Activated CD8-positive, alpha-beta T cell treated with anti-CD3 and anti-CD28 coated beads, Interleukin-2, amount 10 ng/mL, durations not matched to agents 7 days and 5 days (primary cell): ENCODE results near the gene LRRC4C. TPM values are rescaled to one million over a fixed set of nuclear protein-coding genes. Genes with fewer than 3 reads are reported as not detected.

Experiments
- ATAC-seq: fragments of 150-1000 bp; cut with Tn5 transposase; one replicate; pipeline ENCODE4 v1.10.0; 2021; ENCODE audit warnings: moderate library complexity
- CTCF ChIA-PET: fragments of 350-600 bp; sonication (Branson Sonifier 250); formaldehyde crosslinking; loops from one replicate; lab custom pipeline; 2021; ENCODE audit warnings: antibody characterized with exemption; lab: Charles Lee
- POLR2A ChIA-PET: fragments of 350-600 bp; sonication (Branson Sonifier 250); formaldehyde crosslinking; loops from one replicate; lab custom pipeline; 2021; ENCODE audit warnings: antibody characterized with exemption; lab: Charles Lee
- DNase-seq: peaks from one replicate; pipeline ENCODE4 v3.0.0-alpha.2; 2020
- H3K27ac Mint-ChIP-seq: one replicate; pipeline ENCODE4 v1.8.0; 2021; ENCODE audit warnings: mild to moderate bottlenecking, mixed read lengths
- H3K27me3 Mint-ChIP-seq: one replicate; pipeline ENCODE4 v1.8.0; 2021; ENCODE audit warnings: low read depth, mixed read lengths
- H3K36me3 Mint-ChIP-seq: one replicate; pipeline ENCODE4 v1.8.0; 2021; ENCODE audit warnings: low read depth, mixed read lengths
- H3K4me1 Mint-ChIP-seq: one replicate; pipeline ENCODE4 v1.8.0; 2021; ENCODE audit warnings: low read depth, mixed read lengths
- H3K4me3 Mint-ChIP-seq: one replicate; pipeline ENCODE4 v1.8.0; 2021; ENCODE audit warnings: mild to moderate bottlenecking, mixed read lengths
- H3K9me3 Mint-ChIP-seq: one replicate; pipeline ENCODE4 v1.8.0; 2022; ENCODE audit warnings: mixed read lengths; ENCODE audit not compliant: insufficient read depth
- total RNA-seq, 2 experiments: library from RNA; stranded (reverse); gene quantifications; one replicate each; pipeline ENCODE4 v1.2.3, GENCODE V29; 2021

LRRC4C gene
- total RNA-seq, 2 experiments from 2014 or later, result not detected

- no peaks in the 10 kb centered on the region for H3K27me3 Mint-ChIP-seq
- H3K36me3 Mint-ChIP-seq, result no peaks in the 10 kb centered on the region
- POLR2A ChIA-PET, result no interaction called here
- ATAC-seq (no peak), DNase-seq (no peak)
- no peak overlapping the region for H3K27ac Mint-ChIP-seq
- H3K9me3 Mint-ChIP-seq, result peaks cover 10% of the 10 kb centered on the region
- no peak overlapping the region for H3K4me3 Mint-ChIP-seq
- CTCF ChIA-PET, result no interaction called here
- no peaks in the 10 kb centered on the region for H3K4me1 Mint-ChIP-seq
Measured at GRCh38 chr11:40134820-40135570, 1324.5 kb downstream of the LRRC4C start.

- ATAC-seq, result no peak
- Mint-ChIP-seq H3K27ac (no peak overlapping the region), H3K4me1 (no peaks in the 10 kb centered on the region)
Measured at GRCh38 chr11:40133498-40133897, 1326.0 kb downstream of the LRRC4C start.

DNA sequence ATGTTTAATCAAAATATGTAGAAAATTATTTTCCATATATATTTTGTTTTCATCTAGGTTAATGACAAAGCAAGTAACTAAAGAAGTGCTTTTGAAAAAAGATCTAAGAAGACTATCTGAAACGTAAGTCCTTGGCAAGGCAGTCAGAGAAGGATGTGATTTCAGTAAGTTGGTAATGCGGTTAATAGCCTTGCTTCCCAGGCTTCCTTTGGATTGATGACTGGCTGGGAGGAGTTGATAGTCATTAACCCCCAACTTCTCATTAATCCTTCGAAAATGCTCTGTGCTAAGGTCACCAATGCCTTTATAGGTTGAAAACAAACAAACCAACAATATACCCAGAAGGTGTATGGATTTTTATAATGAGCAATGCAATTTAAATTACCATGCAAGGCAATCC, 1326.5 kb downstream of the LRRC4C start:
- Mint-ChIP-seq H3K27ac (no peak overlapping the region), H3K27me3 (no peaks in the 10 kb centered on the region), H3K4me1 (no peaks in the 10 kb centered on the region), H3K36me3 (no peaks in the 10 kb centered on the region), H3K9me3 (peaks cover 3% of the 10 kb centered on the region), H3K4me3 (no peak overlapping the region)
- POLR2A ChIA-PET, result no interaction called here
- CTCF ChIA-PET, result no interaction called here
- DNase-seq (no peak), ATAC-seq (no peak)

More at GRCh38 chr11:40133498-40133897, 1326.0 kb downstream of the LRRC4C start:
- Mint-ChIP-seq H3K36me3 (no peaks in the 10 kb centered on the region), H3K4me3 (no peak overlapping the region), H3K27me3 (no peaks in the 10 kb centered on the region), H3K9me3 (peaks cover 3% of the 10 kb centered on the region)
- ChIA-PET CTCF (no interaction called here), POLR2A (no interaction called here)
- no peak for DNase-seq

DNA sequence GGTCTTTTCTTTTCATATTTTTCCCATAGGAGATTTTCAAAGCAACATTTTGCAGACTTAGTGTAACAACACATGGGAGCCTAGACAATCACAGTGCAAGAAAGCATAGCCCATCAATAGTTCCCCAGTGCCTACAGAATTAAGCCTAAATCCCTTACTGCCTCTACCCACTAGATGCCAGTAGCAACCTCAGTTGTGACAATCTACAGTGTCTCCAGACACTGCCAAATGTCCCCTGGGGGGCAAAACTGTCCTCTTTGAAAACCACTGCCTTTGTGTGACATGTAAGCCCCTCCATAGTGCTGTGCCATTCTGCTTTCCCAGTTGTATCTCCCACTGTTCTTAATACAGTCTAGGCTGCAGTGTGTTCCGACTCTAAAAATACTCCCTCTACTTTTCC, 1329.0 kb downstream of the LRRC4C start:
- no peak overlapping the region for H3K27ac Mint-ChIP-seq
- H3K4me3 Mint-ChIP-seq, result no peak overlapping the region
- POLR2A ChIA-PET, result no interaction called here
- H3K4me1 Mint-ChIP-seq, result no peaks in the 10 kb centered on the region
- CTCF ChIA-PET, result no interaction called here
- peaks cover 3% of the 10 kb centered on the region for H3K9me3 Mint-ChIP-seq
- H3K36me3 Mint-ChIP-seq, result no peaks in the 10 kb centered on the region
- no peaks in the 10 kb centered on the region for H3K27me3 Mint-ChIP-seq
- DNase-seq (no peak), ATAC-seq (no peak)

DNA sequence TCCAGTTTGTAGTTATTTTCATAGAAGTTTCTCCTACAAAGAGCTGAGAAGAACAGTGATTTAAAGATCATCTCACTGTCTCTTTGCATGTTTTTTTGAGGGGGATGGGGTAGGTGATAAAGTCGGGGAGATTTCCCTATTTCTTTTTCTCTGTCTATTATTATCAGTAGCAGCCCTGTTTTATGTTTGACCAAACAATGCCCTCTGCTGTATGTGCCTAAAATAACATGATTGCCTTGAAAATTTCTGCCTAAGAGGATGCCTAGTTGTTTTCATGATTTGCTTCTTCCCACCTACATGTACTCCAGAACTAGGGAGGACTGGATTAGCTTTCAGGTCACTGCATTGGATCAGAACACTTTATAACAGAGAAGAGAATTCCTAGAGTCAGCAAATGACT, 1330.2 kb downstream of the LRRC4C start:
- DNase-seq (no peak), ATAC-seq (no peak)
- ChIA-PET POLR2A (no interaction called here), CTCF (no interaction called here)
- no peaks in the 10 kb centered on the region for H3K4me1 Mint-ChIP-seq
- no peak overlapping the region for H3K27ac Mint-ChIP-seq
- H3K9me3 Mint-ChIP-seq, result peaks cover 3% of the 10 kb centered on the region
- H3K4me3 Mint-ChIP-seq, result no peak overlapping the region
- no peaks in the 10 kb centered on the region for H3K27me3 Mint-ChIP-seq
- no peaks in the 10 kb centered on the region for H3K36me3 Mint-ChIP-seq

GRCh38 chr11:40125054-40125453, 1334.4 kb downstream of the LRRC4C start:
- CTCF ChIA-PET, result no interaction called here

DNA sequence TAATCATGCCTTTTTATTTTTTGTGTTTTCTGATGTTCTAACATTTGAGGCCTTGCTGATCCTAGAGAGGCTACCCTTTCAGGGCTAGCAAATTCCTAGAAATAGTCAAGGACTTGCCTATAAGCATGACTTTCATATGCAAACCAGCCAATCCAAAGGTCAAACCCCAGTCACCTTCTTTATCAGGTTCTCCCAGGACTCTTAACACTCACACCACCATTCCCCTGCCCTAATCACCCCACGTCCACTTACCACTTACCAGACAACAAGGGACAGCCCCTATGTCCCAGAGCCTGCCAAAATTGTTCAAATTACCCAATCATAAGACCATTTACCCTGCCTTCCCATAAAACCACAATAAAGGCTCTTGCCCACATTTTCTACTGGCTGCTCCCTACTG, 1339.8 kb downstream of the LRRC4C start:
- ATAC-seq (no peak), DNase-seq (no peak)
- no peaks in the 10 kb centered on the region for H3K4me1 Mint-ChIP-seq
- POLR2A ChIA-PET, result no interaction called here
- H3K9me3 Mint-ChIP-seq, result no peaks in the 10 kb centered on the region
- no peaks in the 10 kb centered on the region for H3K27me3 Mint-ChIP-seq
- no peak overlapping the region for H3K27ac Mint-ChIP-seq
- H3K36me3 Mint-ChIP-seq, result no peaks in the 10 kb centered on the region
- CTCF ChIA-PET, result no interaction called here
- no peak overlapping the region for H3K4me3 Mint-ChIP-seq

More at GRCh38 chr11:40125054-40125453, 1334.4 kb downstream of the LRRC4C start:
- DNase-seq, result no peak
- Mint-ChIP-seq H3K9me3 (no peaks in the 10 kb centered on the region), H3K4me3 (no peak overlapping the region), H3K4me1 (no peaks in the 10 kb centered on the region), H3K27ac (no peak overlapping the region), H3K27me3 (no peaks in the 10 kb centered on the region), H3K36me3 (no peaks in the 10 kb centered on the region)
- POLR2A ChIA-PET, result no interaction called here
- ATAC-seq, result no peak

DNA sequence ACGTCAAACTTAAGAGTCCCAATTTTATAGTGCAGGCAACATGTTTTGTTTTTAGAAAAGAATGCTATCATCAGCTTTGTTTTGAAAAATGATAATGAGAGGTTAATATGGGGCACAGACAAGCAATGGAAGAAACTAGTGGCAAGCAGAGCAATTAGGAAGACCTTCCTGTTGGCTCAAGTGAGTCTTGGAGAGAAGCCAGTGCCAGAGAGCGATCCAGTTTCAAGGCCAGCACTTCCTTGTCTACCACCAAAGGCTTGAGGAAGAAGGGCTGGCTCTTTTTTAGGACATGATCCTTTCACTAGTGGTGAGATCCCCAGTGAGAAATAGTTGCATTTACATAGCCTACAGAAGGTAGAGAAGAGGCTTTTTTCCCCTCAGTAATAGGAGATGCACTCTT, 1340.7 kb downstream of the LRRC4C start:
- H3K4me1 Mint-ChIP-seq, result no peaks in the 10 kb centered on the region
- no peaks in the 10 kb centered on the region for H3K9me3 Mint-ChIP-seq
- no peak overlapping the region for H3K27ac Mint-ChIP-seq
- no peaks in the 10 kb centered on the region for H3K27me3 Mint-ChIP-seq
- CTCF ChIA-PET, result no interaction called here
- no peak for ATAC-seq
- H3K36me3 Mint-ChIP-seq, result no peaks in the 10 kb centered on the region
- H3K4me3 Mint-ChIP-seq, result no peak overlapping the region
- DNase-seq, result no peak
- POLR2A ChIA-PET, result no interaction called here

- no peaks in the 10 kb centered on the region for H3K4me1 Mint-ChIP-seq
- no peaks in the 10 kb centered on the region for H3K36me3 Mint-ChIP-seq
Measured at GRCh38 chr11:40118026-40118425, 1341.4 kb downstream of the LRRC4C start.

DNA sequence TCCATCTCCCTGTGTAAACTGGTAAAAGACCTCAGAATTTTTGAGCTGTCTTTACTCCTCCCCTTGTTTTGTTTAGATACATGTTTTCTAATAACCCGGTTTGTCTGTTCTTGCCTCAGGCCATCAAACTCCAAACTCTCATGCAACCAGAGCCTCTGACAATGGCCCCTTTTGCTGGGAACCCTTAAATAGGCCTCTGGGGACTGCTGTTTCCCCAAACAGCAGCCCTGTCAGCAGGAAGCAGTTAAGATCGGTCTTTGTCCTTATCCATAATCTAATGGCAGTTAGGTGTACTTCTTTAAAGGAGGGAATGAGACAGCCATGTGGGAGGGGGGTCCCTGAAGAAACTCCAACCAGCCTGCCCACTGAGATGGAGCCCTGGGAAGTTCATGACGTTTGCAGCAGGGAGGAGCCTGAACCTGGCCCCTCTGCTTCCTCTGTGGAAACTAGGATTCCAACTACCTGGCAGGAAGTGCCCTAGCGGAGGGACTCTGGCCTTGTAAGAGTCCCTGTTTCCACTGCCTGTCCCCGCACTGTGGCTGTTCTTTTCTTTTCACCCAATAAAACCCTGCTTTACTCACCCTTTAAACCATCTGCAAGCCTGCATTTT, 1354.4 kb downstream of the LRRC4C start:
- Mint-ChIP-seq H3K27me3 (no peaks in the 10 kb centered on the region), H3K9me3 (peaks cover 24% of the 10 kb centered on the region), H3K27ac (no peak overlapping the region), H3K36me3 (no peaks in the 10 kb centered on the region), H3K4me1 (no peaks in the 10 kb centered on the region), H3K4me3 (no peak overlapping the region)
- ATAC-seq (no peak), DNase-seq (no peak)
- ChIA-PET CTCF (no interaction called here), POLR2A (no interaction called here)

More at GRCh38 chr11:40118026-40118425, 1341.4 kb downstream of the LRRC4C start:
- CTCF ChIA-PET, result no interaction called here
- Mint-ChIP-seq H3K27me3 (no peaks in the 10 kb centered on the region), H3K4me3 (no peak overlapping the region), H3K27ac (no peak overlapping the region), H3K9me3 (no peaks in the 10 kb centered on the region)
- DNase-seq (no peak), ATAC-seq (no peak)
- POLR2A ChIA-PET, result no interaction called here

- POLR2A ChIA-PET, result no interaction called here
- no peak for DNase-seq
- no peak for ATAC-seq
- Mint-ChIP-seq H3K9me3 (peaks cover 20% of the 10 kb centered on the region), H3K27ac (no peak overlapping the region), H3K36me3 (no peaks in the 10 kb centered on the region), H3K4me3 (no peak overlapping the region), H3K4me1 (no peaks in the 10 kb centered on the region), H3K27me3 (no peaks in the 10 kb centered on the region)
- CTCF ChIA-PET, result no interaction called here
Measured at GRCh38 chr11:40100781-40101180, 1358.7 kb downstream of the LRRC4C start.

GRCh38 chr11:40100162-40100553, 1359.3 kb downstream of the LRRC4C start:
- Mint-ChIP-seq H3K4me3 (no peak overlapping the region), H3K9me3 (peaks cover 16% of the 10 kb centered on the region), H3K4me1 (no peaks in the 10 kb centered on the region), H3K27ac (no peak overlapping the region), H3K27me3 (no peaks in the 10 kb centered on the region), H3K36me3 (no peaks in the 10 kb centered on the region)
- ATAC-seq, result no peak
- DNase-seq, result no peak
- POLR2A ChIA-PET, result no interaction called here
- CTCF ChIA-PET, result no interaction called here
